ENCODE results near the gene NAALADL2. TPM values are rescaled to one million over a fixed set of nuclear protein-coding genes. Genes with fewer than 3 reads are reported as not detected.
A peak's percentile ranks its signal among the peaks of the same experiment; 100 is the strongest.

NAALADL2 gene
- total and polyA plus RNA-seq, 9 of the 15 experiments (the other 6 are each of a cell fraction or from before 2014, with no cell fraction given): 0.29 to 1.1 (median 0.79) TPM; not detected in 1

- H3K27me3 ChIP-seq (ENCODE audit: control insufficient read depth in 2 of 2, insufficient read depth in 2 of 2, low read length in 2 of 2): no peaks in the 10 kb centered on the region
- TF ChIP-seq PCBP2 (IDR thresholded peaks at IDR 0.05; ENCODE audit: low read depth, low read length, poor library complexity, severe bottlenecking): peak; percentile 83
- no peak for TF ChIP-seq PKNOX1 (IDR thresholded peaks at IDR 0.05)
- FAIRE-seq: no peak
- no peaks in the 10 kb centered on the region for H4K20me1 ChIP-seq (replicated peaks; ENCODE audit: control insufficient read depth, insufficient read depth, low read length)
- WGBS (ENCODE audit: insufficient coverage, low coverage, missing lambda C conversion rate): 0% methylated on average over 1 of the region's 1 CpG
- ChIA-PET CTCF (ENCODE audit: low intra/inter-chr PET ratio) (no interaction called here), POLR2A (no interaction called here)
- H3K4me3 ChIP-seq: no peak overlapping the region
- no peak for ATAC-seq
- H3K9ac ChIP-seq (ENCODE audit: insufficient read depth in 1 of 2, low read depth in 2 of 2, low read length in 2 of 2): no peak overlapping the region
- DNase-seq (ENCODE audit: extremely low read depth in 1 of 4, low spot score in 3 of 4): no peak
- intact Hi-C loops (cut with micrococcal nuclease): no loop called here
- no peak overlapping the region for H2AFZ ChIP-seq (ENCODE audit: low read depth, low read length)
- no peaks in the 10 kb centered on the region for H3K36me3 ChIP-seq (ENCODE audit: control insufficient read depth, insufficient read depth, low read length)
- no TSS peak for BruUV-seq (replicated peaks)
- H3K4me1 ChIP-seq (replicated peaks in 1 of 2; ENCODE audit: control insufficient read depth in 2 of 2, insufficient read depth in 2 of 2, low read length in 2 of 2): no peaks in the 10 kb centered on the region
- no peak overlapping the region for H3K4me2 ChIP-seq (ENCODE audit: insufficient read depth, low read length)
- in situ Hi-C loops (cut with MboI): no loop called here
- no peak overlapping the region for H3K27ac ChIP-seq (ENCODE audit: extremely low read depth, low read depth, low read length)
- no peaks in the 10 kb centered on the region for H3K9me1 ChIP-seq (ENCODE audit: control insufficient read depth, insufficient read depth, low read length)
- no peaks in the 10 kb centered on the region for H3K79me2 ChIP-seq (ENCODE audit: control insufficient read depth, insufficient read depth, low read length)
- H3K9me3 ChIP-seq (replicated peaks; ENCODE audit: control insufficient read depth, insufficient read depth, low read depth, low read length): no peaks in the 10 kb centered on the region
Measured at GRCh38 chr3:175311404-175311803, 452.3 kb downstream of the NAALADL2 start.

- H3K9me1 ChIP-seq (ENCODE audit: control insufficient read depth, insufficient read depth, low read length): no peaks in the 10 kb centered on the region
- no peaks in the 10 kb centered on the region for H3K9me3 ChIP-seq (replicated peaks; ENCODE audit: control insufficient read depth, insufficient read depth, low read depth, low read length)
- no peak overlapping the region for H3K27ac ChIP-seq (ENCODE audit: extremely low read depth, low read depth, low read length)
- WGBS (ENCODE audit: insufficient coverage, low coverage, missing lambda C conversion rate): 2% methylated on average over 3 of the region's 3 CpGs
- no peak for FAIRE-seq
- no peak overlapping the region for H3K4me2 ChIP-seq (ENCODE audit: insufficient read depth, low read length)
- no peaks in the 10 kb centered on the region for H3K36me3 ChIP-seq (ENCODE audit: control insufficient read depth, insufficient read depth, low read length)
- H4K20me1 ChIP-seq (replicated peaks; ENCODE audit: control insufficient read depth, insufficient read depth, low read length): no peaks in the 10 kb centered on the region
- H3K4me1 ChIP-seq (replicated peaks in 1 of 2; ENCODE audit: control insufficient read depth in 2 of 2, insufficient read depth in 2 of 2, low read length in 2 of 2): no peaks in the 10 kb centered on the region
- no TSS peak for BruUV-seq (replicated peaks)
- H3K9ac ChIP-seq (ENCODE audit: insufficient read depth in 1 of 2, low read depth in 2 of 2, low read length in 2 of 2): no peak overlapping the region
- no peak overlapping the region for H2AFZ ChIP-seq (ENCODE audit: low read depth, low read length)
- H3K4me3 ChIP-seq: no peak overlapping the region
- in situ Hi-C loops (cut with MboI): no loop called here
- ChIA-PET CTCF (ENCODE audit: low intra/inter-chr PET ratio) (no interaction called here), POLR2A (no interaction called here)
- intact Hi-C loops (cut with micrococcal nuclease): no loop called here
- no peak for ATAC-seq
- H3K27me3 ChIP-seq (ENCODE audit: control insufficient read depth in 2 of 2, insufficient read depth in 2 of 2, low read length in 2 of 2): no peaks in the 10 kb centered on the region
- DNase-seq (ENCODE audit: extremely low read depth in 1 of 4, low spot score in 3 of 4): no peak
- no peaks in the 10 kb centered on the region for H3K79me2 ChIP-seq (ENCODE audit: control insufficient read depth, insufficient read depth, low read length)
- no peak for TF ChIP-seq ZEB2 (IDR thresholded peaks at IDR 0.05)
- TF ChIP-seq COPS2 (conservative IDR thresholded peaks at IDR 0.05): no peak
- TF ChIP-seq CAMTA2 (CRISPR knock-in tag; conservative IDR thresholded peaks at IDR 0.05): no peak
- TF ChIP-seq TEAD1 (CRISPR knock-in tag; IDR thresholded peaks at IDR 0.05): no peak
- TF ChIP-seq ZKSCAN1 (IDR thresholded peaks at IDR 0.05; ENCODE audit: low read depth, low read length): no peak
- TF ChIP-seq, protein P1, sequence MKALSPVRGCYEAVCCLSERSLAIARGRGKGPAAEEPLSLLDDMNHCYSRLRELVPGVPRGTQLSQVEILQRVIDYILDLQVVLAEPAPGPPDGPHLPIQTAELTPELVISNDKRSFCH (CRISPR knock-in tag; IDR thresholded peaks at IDR 0.05): no peak
- TF ChIP-seq, protein P1 (tag; IDR thresholded peaks at IDR 0.05): no peak
- no peak for TF ChIP-seq DDX20 (tag; IDR thresholded peaks at IDR 0.05; ENCODE audit: low read depth)
Measured at GRCh38 chr3:175311946-175312345, 452.8 kb downstream of the NAALADL2 start.
